ENCODE results near the gene RFNG. TPM values are rescaled to one million over a fixed set of nuclear protein-coding genes. Genes with fewer than 3 reads are reported as not detected.

RFNG gene
- total and polyA plus RNA-seq, 2 of the 13 experiments (the other 11 are each of a cell fraction or from before 2014, with no cell fraction given), result 61.4 to 64.0 TPM

DNA sequence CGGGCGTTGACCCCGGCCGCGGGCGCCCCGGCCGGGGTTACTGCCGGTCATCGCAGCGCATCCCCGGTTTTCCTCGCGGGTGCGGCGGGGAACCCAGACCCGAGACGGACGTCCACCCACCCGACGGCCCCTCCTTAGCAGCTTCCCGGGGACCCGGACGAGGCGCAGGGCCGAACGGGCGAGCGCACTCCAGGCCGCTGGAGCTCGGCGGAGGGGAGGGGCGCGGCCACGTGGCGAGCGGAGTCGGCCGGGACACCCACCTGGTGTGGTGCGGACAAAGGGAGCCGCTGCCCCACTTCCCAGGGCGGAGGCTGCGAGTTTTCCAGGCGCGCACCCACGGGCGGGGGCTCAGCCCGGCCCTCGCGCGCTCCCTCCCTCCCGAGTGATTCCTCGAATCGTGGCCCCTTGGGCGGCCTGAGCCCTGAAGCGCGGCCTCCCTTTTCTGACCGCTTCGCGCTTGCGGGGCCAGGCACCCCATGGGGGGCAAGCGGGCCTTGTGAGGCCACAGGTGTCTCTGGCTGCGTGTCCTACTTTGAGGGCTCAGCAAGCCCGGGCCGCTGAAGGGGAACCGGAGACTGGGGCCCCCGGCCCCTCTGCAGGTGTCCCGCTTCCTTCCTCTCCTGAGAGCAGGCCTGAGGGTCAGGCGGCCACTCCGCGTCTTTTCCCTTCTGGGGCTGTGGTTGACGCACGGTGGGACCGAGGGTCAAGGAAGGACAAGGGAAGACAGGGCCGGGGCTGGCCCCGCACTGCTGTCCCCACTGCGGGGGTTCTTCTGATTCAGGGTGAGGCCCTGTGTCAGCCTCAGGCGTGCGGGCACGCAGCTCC lies 47.5 kb upstream of the RFNG start (continued):
- TF ChIP-seq, protein P1, sequence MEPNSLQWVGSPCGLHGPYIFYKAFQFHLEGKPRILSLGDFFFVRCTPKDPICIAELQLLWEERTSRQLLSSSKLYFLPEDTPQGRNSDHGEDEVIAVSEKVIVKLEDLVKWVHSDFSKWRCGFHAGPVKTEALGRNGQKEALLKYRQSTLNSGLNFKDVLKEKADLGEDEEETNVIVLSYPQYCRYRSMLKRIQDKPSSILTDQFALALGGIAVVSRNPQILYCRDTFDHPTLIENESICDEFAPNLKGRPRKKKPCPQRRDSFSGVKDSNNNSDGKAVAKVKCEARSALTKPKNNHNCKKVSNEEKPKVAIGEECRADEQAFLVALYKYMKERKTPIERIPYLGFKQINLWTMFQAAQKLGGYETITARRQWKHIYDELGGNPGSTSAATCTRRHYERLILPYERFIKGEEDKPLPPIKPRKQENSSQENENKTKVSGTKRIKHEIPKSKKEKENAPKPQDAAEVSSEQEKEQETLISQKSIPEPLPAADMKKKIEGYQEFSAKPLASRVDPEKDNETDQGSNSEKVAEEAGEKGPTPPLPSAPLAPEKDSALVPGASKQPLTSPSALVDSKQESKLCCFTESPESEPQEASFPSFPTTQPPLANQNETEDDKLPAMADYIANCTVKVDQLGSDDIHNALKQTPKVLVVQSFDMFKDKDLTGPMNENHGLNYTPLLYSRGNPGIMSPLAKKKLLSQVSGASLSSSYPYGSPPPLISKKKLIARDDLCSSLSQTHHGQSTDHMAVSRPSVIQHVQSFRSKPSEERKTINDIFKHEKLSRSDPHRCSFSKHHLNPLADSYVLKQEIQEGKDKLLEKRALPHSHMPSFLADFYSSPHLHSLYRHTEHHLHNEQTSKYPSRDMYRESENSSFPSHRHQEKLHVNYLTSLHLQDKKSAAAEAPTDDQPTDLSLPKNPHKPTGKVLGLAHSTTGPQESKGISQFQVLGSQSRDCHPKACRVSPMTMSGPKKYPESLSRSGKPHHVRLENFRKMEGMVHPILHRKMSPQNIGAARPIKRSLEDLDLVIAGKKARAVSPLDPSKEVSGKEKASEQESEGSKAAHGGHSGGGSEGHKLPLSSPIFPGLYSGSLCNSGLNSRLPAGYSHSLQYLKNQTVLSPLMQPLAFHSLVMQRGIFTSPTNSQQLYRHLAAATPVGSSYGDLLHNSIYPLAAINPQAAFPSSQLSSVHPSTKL (CRISPR knock-in tag; IDR thresholded peaks at IDR 0.05), result no peak
- no peak for TF ChIP-seq ZNF12 (CRISPR knock-in tag; IDR thresholded peaks at IDR 0.05)
- TF ChIP-seq GZF1 (CRISPR knock-in tag; IDR thresholded peaks at IDR 0.05), result no peak
- TF ChIP-seq, protein P2, sequence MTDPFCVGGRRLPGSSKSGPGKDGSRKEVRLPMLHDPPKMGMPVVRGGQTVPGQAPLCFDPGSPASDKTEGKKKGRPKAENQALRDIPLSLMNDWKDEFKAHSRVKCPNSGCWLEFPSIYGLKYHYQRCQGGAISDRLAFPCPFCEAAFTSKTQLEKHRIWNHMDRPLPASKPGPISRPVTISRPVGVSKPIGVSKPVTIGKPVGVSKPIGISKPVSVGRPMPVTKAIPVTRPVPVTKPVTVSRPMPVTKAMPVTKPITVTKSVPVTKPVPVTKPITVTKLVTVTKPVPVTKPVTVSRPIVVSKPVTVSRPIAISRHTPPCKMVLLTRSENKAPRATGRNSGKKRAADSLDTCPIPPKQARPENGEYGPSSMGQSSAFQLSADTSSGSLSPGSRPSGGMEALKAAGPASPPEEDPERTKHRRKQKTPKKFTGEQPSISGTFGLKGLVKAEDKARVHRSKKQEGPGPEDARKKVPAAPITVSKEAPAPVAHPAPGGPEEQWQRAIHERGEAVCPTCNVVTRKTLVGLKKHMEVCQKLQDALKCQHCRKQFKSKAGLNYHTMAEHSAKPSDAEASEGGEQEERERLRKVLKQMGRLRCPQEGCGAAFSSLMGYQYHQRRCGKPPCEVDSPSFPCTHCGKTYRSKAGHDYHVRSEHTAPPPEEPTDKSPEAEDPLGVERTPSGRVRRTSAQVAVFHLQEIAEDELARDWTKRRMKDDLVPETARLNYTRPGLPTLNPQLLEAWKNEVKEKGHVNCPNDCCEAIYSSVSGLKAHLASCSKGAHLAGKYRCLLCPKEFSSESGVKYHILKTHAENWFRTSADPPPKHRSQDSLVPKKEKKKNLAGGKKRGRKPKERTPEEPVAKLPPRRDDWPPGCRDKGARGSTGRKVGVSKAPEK (CRISPR knock-in tag; IDR thresholded peaks at IDR 0.05; ENCODE audit: borderline replicate concordance), result no peak
- TF ChIP-seq, protein P3, sequence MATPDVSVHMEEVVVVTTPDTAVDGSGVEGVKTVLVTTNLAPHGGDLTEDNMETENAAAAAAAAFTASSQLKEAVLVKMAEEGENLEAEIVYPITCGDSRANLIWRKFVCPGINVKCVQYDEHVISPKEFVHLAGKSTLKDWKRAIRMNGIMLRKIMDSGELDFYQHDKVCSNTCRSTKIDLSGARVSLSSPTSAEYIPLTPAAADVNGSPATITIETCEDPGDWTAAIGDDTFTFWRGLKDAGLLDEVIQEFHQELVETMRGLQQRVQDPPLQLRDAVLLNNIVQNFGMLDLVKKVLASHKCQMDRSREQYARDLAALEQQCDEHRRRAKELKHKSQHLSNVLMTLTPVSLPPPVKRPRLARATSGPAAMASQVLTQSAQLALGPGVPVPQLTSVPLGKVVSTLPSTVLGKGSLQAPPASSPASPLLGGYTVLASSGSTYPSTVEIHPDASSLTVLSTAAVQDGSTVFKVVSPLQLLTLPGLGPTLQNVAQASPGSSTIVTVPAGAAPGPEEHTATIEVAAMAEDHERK (CRISPR knock-in tag; IDR thresholded peaks at IDR 0.05; ENCODE audit: low read depth), result no peak
- TF ChIP-seq, protein P4, sequence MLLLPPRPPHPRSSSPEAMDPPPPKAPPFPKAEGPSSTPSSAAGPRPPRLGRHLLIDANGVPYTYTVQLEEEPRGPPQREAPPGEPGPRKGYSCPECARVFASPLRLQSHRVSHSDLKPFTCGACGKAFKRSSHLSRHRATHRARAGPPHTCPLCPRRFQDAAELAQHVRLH (CRISPR knock-in tag; IDR thresholded peaks at IDR 0.05; ENCODE audit: borderline replicate concordance, low read depth), result peak; percentile 13; the same call in 1 of the 2 replicates
- TF ChIP-seq KLF13 (CRISPR knock-in tag; IDR thresholded peaks at IDR 0.05), result no peak
- TF ChIP-seq, protein P5, sequence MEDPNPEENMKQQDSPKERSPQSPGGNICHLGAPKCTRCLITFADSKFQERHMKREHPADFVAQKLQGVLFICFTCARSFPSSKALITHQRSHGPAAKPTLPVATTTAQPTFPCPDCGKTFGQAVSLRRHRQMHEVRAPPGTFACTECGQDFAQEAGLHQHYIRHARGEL (CRISPR knock-in tag; IDR thresholded peaks at IDR 0.05), result no peak
- TF ChIP-seq, protein P6, sequence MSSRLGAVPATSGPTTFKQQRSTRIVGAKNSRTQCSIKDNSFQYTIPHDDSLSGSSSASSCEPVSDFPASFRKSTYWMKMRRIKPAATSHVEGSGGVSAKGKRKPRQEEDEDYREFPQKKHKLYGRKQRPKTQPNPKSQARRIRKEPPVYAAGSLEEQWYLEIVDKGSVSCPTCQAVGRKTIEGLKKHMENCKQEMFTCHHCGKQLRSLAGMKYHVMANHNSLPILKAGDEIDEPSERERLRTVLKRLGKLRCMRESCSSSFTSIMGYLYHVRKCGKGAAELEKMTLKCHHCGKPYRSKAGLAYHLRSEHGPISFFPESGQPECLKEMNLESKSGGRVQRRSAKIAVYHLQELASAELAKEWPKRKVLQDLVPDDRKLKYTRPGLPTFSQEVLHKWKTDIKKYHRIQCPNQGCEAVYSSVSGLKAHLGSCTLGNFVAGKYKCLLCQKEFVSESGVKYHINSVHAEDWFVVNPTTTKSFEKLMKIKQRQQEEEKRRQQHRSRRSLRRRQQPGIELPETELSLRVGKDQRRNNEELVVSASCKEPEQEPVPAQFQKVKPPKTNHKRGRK (CRISPR knock-in tag; IDR thresholded peaks at IDR 0.05), result no peak
- TF ChIP-seq SIX1 (CRISPR knock-in tag; IDR thresholded peaks at IDR 0.05; ENCODE audit: borderline replicate concordance), result no peak
- no peak for TF ChIP-seq CENPT (CRISPR knock-in tag; IDR thresholded peaks at IDR 0.05; ENCODE audit: low read depth)
- no peak for TF ChIP-seq TARDBP (CRISPR knock-in tag; IDR thresholded peaks at IDR 0.05)
- TF ChIP-seq, protein P7, sequence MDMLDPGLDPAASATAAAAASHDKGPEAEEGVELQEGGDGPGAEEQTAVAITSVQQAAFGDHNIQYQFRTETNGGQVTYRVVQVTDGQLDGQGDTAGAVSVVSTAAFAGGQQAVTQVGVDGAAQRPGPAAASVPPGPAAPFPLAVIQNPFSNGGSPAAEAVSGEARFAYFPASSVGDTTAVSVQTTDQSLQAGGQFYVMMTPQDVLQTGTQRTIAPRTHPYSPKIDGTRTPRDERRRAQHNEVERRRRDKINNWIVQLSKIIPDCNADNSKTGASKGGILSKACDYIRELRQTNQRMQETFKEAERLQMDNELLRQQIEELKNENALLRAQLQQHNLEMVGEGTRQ (IDR thresholded peaks at IDR 0.05; ENCODE audit: low read depth, low read length), result no peak
- TF ChIP-seq, protein P7 (CRISPR knock-in tag; IDR thresholded peaks at IDR 0.05; ENCODE audit: borderline replicate concordance), result no peak
- TF ChIP-seq RFX1 (IDR thresholded peaks at IDR 0.05), result no peak
- TF ChIP-seq SMC3 (IDR thresholded peaks at IDR 0.05; ENCODE audit: low read length), result no peak
